ENCODE results near the gene SH3RF2.
"Not testable (repeated sequence)": the region's sequence is repeated elsewhere in the genome, so short reads cannot be mapped to it uniquely, and the experiment has no call there.

SH3RF2 gene

DNA sequence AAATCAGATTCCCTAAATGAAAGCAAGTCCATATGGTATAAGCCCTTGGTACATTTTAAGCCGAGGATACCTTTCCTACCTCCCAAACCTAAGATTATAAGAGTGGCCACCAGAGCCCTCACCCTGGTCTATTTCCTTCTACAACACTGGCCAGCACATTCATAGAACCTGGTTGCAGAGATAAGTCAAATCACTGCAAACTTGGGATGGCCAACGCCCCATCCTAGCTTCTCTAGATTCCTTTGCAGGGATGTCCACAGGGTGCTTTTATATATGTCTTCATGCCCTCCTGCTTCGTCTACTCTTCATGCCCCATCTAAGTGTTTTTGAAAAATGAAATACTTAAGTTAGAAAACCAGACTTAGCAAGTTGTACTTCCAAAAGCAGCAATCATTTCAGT is 41.8 kb downstream of the SH3RF2 start:
- H3K27me3 Mint-ChIP-seq, result peaks cover 5% of the 10 kb centered on the region
- H3K4me1 Mint-ChIP-seq, result no peaks in the 10 kb centered on the region

DNA sequence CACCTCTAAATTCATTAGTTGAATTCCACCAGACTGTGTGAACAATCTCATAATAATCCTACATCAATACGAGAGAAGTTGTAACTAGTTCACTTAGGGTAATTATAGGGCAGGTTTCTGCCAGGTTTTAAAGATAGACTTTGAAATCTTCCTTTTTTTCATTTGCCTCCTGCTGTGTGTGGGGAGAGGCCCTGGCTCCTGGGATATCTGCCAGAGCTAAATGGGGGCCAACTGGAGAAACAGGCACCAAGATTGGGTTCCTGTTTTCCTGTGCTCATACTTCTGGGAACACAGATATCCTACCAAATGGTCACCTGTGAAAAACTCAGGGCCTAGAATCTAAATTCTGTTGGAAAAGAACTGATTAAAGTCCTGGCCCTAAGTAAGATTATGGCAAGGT is 42.3 kb downstream of the SH3RF2 start:
- Mint-ChIP-seq H3K27ac (no peak overlapping the region), H3K36me3 (no peaks in the 10 kb centered on the region), H3K4me3 (no peak overlapping the region), H3K4me1 (no peaks in the 10 kb centered on the region), H3K9me3 (no peaks in the 10 kb centered on the region), H3K27me3 (peaks cover 5% of the 10 kb centered on the region)

More for the DNA sequence above, 41.8 kb downstream of the SH3RF2 start:
- Mint-ChIP-seq H3K9me3 (no peaks in the 10 kb centered on the region), H3K4me3 (no peak overlapping the region), H3K36me3 (no peaks in the 10 kb centered on the region), H3K27ac (no peak overlapping the region)

GRCh38 chr5:145979270-145980223 is 43.2 kb downstream of the SH3RF2 start:
- H3K4me1 Mint-ChIP-seq, result no peaks in the 10 kb centered on the region
- peaks cover 5% of the 10 kb centered on the region for H3K27me3 Mint-ChIP-seq
- H3K4me3 Mint-ChIP-seq, result no peak overlapping the region
- no peaks in the 10 kb centered on the region for H3K36me3 Mint-ChIP-seq
- no peak overlapping the region for H3K27ac Mint-ChIP-seq
- no peaks in the 10 kb centered on the region for H3K9me3 Mint-ChIP-seq

DNA sequence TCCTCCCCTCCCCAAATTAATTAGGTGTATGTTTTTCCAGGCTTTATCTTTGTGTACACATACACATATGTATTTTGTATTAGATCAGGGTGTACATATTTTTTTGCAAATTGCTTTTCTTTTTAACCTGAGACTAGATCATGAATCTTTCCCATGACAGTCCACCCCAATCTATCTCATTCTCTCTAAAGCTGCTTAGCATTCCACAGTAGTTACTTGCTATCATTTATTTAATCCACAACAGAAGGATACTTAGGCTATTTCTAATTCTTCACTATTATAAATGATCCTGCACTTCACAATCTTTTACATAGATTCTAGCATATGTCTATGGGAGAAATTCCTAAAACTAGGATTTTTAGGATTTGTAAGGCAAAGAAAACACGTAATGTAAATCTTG is 43.9 kb downstream of the SH3RF2 start:
- no peaks in the 10 kb centered on the region for H3K9me3 Mint-ChIP-seq
- H3K4me3 Mint-ChIP-seq, result no peak overlapping the region
- no peak overlapping the region for H3K27ac Mint-ChIP-seq
- peaks cover 5% of the 10 kb centered on the region for H3K27me3 Mint-ChIP-seq
- H3K36me3 Mint-ChIP-seq, result no peaks in the 10 kb centered on the region
- H3K4me1 Mint-ChIP-seq, result no peaks in the 10 kb centered on the region

DNA sequence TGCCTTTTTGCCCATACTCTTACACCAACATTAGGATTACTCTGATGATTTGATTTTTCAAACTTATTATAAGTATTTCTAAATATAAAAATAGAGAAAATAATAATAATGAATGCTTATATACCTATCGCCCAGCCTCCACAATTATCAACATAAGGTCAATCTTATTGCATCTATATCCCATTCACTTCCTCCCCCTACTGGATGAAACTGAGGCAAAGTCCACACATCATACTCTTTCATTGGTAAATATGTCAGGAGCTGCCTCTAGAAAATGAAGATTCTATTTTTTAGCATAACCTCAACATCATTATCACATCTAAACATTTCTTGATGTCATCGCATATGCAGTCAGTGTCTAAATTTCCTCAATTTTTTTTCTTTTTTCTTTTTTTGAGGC is 44.3 kb downstream of the SH3RF2 start:
- Mint-ChIP-seq H3K9me3 (no peaks in the 10 kb centered on the region), H3K4me1 (no peaks in the 10 kb centered on the region), H3K27me3 (peaks cover 5% of the 10 kb centered on the region), H3K36me3 (no peaks in the 10 kb centered on the region), H3K4me3 (no peak overlapping the region), H3K27ac (no peak overlapping the region)

- Mint-ChIP-seq H3K36me3 (no peaks in the 10 kb centered on the region), H3K9me3 (no peaks in the 10 kb centered on the region), H3K4me1 (no peaks in the 10 kb centered on the region), H3K27ac (no peak overlapping the region), H3K4me3 (no peak overlapping the region), H3K27me3 (peaks cover 5% of the 10 kb centered on the region)
Observed at GRCh38 chr5:145981589-145982571, 45.5 kb downstream of the SH3RF2 start.

GRCh38 chr5:145982572-145983318 is 46.4 kb downstream of the SH3RF2 start:
- Mint-ChIP-seq H3K4me3 (no peak overlapping the region), H3K27me3 (peaks cover 5% of the 10 kb centered on the region), H3K27ac (no peak overlapping the region)

DNA sequence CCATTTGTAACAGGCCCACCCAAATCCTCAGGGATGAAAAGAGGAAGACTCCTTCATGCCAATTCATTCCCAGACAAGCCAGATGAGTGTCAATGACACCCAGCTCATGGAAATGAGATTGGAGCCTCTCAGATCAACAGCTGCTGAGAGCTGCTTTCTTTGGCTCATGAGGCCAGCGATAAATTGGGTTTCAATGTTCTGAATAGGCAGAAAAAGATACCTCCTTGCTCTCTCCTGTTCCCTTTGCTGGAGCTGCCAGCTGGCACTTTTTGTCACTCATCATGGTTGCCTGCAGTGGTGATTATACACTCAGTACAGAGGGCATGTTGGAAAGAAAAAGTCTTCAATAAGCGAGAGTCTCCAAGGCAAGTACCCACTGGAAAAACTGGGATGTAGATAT is 47.1 kb downstream of the SH3RF2 start:
- Mint-ChIP-seq H3K27ac (no peak overlapping the region), H3K9me3 (no peaks in the 10 kb centered on the region), H3K4me1 (no peaks in the 10 kb centered on the region), H3K27me3 (peaks cover 6% of the 10 kb centered on the region), H3K36me3 (no peaks in the 10 kb centered on the region), H3K4me3 (no peak overlapping the region)

More at GRCh38 chr5:145982572-145983318, 46.4 kb downstream of the SH3RF2 start:
- no peaks in the 10 kb centered on the region for H3K4me1 Mint-ChIP-seq
- no peaks in the 10 kb centered on the region for H3K9me3 Mint-ChIP-seq
- no peaks in the 10 kb centered on the region for H3K36me3 Mint-ChIP-seq

DNA sequence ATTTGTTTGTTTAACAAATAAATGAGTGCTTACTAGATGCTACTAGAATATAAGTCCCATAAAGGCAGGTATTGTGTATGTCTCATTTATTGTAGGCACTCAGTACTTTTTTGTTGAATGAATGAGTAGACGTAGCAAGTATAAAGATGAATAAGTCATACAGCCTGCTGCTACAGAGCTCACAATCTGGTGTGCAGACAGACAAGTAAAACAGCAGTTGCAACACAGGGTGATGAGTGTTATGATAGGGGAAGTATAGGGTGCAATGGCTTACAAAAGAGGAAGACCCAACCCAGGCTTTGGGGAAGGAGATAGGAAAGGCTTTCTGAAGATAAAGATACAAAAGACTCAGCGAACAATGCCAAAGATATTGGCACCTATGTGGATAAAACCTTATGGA is 47.7 kb downstream of the SH3RF2 start:
- no peak overlapping the region for H3K27ac Mint-ChIP-seq
- no peak overlapping the region for H3K4me3 Mint-ChIP-seq
- no peaks in the 10 kb centered on the region for H3K36me3 Mint-ChIP-seq
- no peaks in the 10 kb centered on the region for H3K9me3 Mint-ChIP-seq
- no peaks in the 10 kb centered on the region for H3K4me1 Mint-ChIP-seq
- H3K27me3 Mint-ChIP-seq, result peaks cover 8% of the 10 kb centered on the region

GRCh38 chr5:145987856-145988255 is 51.5 kb downstream of the SH3RF2 start:
- Mint-ChIP-seq H3K4me3 (no peak overlapping the region), H3K27ac (no peak overlapping the region), H3K27me3 (peaks cover 4% of the 10 kb centered on the region), H3K9me3 (no peaks in the 10 kb centered on the region), H3K36me3 (no peaks in the 10 kb centered on the region), H3K4me1 (no peaks in the 10 kb centered on the region)

GRCh38 chr5:145988993-145989392 is 52.6 kb downstream of the SH3RF2 start:
- Mint-ChIP-seq H3K9me3 (peaks cover 3% of the 10 kb centered on the region), H3K36me3 (no peaks in the 10 kb centered on the region), H3K4me3 (no peak overlapping the region), H3K27me3 (peaks cover 4% of the 10 kb centered on the region), H3K4me1 (no peaks in the 10 kb centered on the region), H3K27ac (no peak overlapping the region)

GRCh38 chr5:145989428-145989827 is 53.0 kb downstream of the SH3RF2 start:
- Mint-ChIP-seq H3K4me3 (no peak overlapping the region), H3K36me3 (no peaks in the 10 kb centered on the region), H3K4me1 (no peaks in the 10 kb centered on the region), H3K27ac (no peak overlapping the region), H3K27me3 (peaks cover 4% of the 10 kb centered on the region), H3K9me3 (peaks cover 7% of the 10 kb centered on the region)

- H3K27me3 Mint-ChIP-seq, result peaks cover 4% of the 10 kb centered on the region
- H3K27ac Mint-ChIP-seq, result no peak overlapping the region
- no peaks in the 10 kb centered on the region for H3K36me3 Mint-ChIP-seq
- H3K4me3 Mint-ChIP-seq, result no peak overlapping the region
- no peaks in the 10 kb centered on the region for H3K4me1 Mint-ChIP-seq
- peaks cover 8% of the 10 kb centered on the region for H3K9me3 Mint-ChIP-seq
Observed at GRCh38 chr5:145990170-145990569, 53.8 kb downstream of the SH3RF2 start.

- Mint-ChIP-seq H3K27ac (no peak overlapping the region), H3K4me1 (no peaks in the 10 kb centered on the region), H3K9me3 (peaks cover 8% of the 10 kb centered on the region), H3K4me3 (no peak overlapping the region), H3K27me3 (peaks cover 4% of the 10 kb centered on the region), H3K36me3 (no peaks in the 10 kb centered on the region)
Observed at GRCh38 chr5:145991044-145991575, 54.7 kb downstream of the SH3RF2 start.

- H3K4me3 Mint-ChIP-seq, H3K27me3 Mint-ChIP-seq, H3K27ac Mint-ChIP-seq, H3K4me1 Mint-ChIP-seq, H3K9me3 Mint-ChIP-seq, H3K36me3 Mint-ChIP-seq: not testable (repeated sequence)
Observed at GRCh38 chr5:145993538-145993937, 57.2 kb downstream of the SH3RF2 start.

Data from activated naive CD4-positive, alpha-beta T cell treated with anti-CD3 and anti-CD28 coated beads, Interleukin-2, amount 50 U/mL, for 24 hours (primary cell).